Measurements from ENCODE around the gene COBL. TPM values are rescaled to one million over a fixed set of nuclear protein-coding genes. Genes with fewer than 3 reads are reported as not detected.

COBL gene
- total RNA-seq, 3 donors from 2014 or later: 2.2 to 37.3 (median 16.1) TPM

GRCh38 chr7:51261950-51262795, 54.4 kb downstream of the COBL start:
- Histone ChIP-seq H3K9me3 (no peaks in the 10 kb centered on the region), H3K4me3 (no peak overlapping the region), H3K27ac (peak overlapping the region; percentile 68 to 82), H3K27me3 (no peaks in the 10 kb centered on the region), H3K36me3 (no peaks in the 10 kb centered on the region), H3K4me1 (peaks cover 0 to 7% of the 10 kb centered on the region in 2 donors)
- no peak for DNase-seq (ENCODE audit: low spot score in 2 of 2)
- TF ChIP-seq CTCF (IDR thresholded peaks at IDR 0.05): no peak
- no peak for TF ChIP-seq POLR2A (IDR thresholded peaks at IDR 0.05)
- TF ChIP-seq POLR2AphosphoS5 (IDR thresholded peaks at IDR 0.05): no peak
- intact Hi-C loops (cut with DNase I; ENCODE audit: low total_unique reads): loop anchor here (5.0 kb wide), 1 partner anchor 800 kb away; no protein-coding TSS in a partner anchor

- Histone ChIP-seq H3K27ac (peak overlapping the region; percentile 16 to 82), H3K4me1 (peaks cover 0 to 7% of the 10 kb centered on the region in 2 donors), H3K36me3 (no peaks in the 10 kb centered on the region), H3K9me3 (no peaks in the 10 kb centered on the region), H3K4me3 (no peak overlapping the region), H3K27me3 (no peaks in the 10 kb centered on the region)
- no peak for DNase-seq (ENCODE audit: low spot score in 2 of 2)
- no peak for TF ChIP-seq CTCF (IDR thresholded peaks at IDR 0.05)
- TF ChIP-seq POLR2A (IDR thresholded peaks at IDR 0.05): no peak
- TF ChIP-seq POLR2AphosphoS5 (IDR thresholded peaks at IDR 0.05): no peak
- intact Hi-C loops (cut with DNase I; ENCODE audit: low total_unique reads): loop anchor here (5.0 kb wide), 1 partner anchor 799 kb away; no protein-coding TSS in a partner anchor
These were observed 55.3 kb downstream of the COBL start for GRCh38 chr7:51261117-51261835.

DNA sequence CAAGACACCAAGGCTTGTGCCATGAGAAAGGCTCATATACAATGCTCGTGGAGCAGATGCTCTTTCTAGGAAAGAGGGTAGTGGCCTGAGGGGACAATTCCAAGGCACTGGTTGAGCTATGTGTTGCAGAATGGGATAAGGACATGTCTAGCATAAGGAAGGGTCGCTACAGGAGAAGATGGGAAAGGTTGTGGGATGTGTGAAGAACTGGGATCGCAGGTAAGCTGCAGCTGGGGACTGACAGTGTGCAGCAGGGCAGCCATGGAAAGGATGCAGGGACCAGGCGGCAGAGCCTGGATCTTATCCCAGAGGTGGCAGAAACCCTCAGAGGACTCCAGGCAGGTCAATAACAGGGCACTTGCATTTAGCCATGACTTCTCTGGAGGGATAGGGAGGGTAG, 56.1 kb downstream of the COBL start:
- Histone ChIP-seq H3K27ac (no peak overlapping the region), H3K9me3 (no peaks in the 10 kb centered on the region), H3K36me3 (no peaks in the 10 kb centered on the region), H3K4me1 (peaks cover 0 to 7% of the 10 kb centered on the region in 2 donors), H3K27me3 (no peaks in the 10 kb centered on the region), H3K4me3 (no peak overlapping the region)
- intact Hi-C loops (cut with DNase I; ENCODE audit: low total_unique reads): loop anchor here (5.0 kb wide), 1 partner anchor 798 kb away; no protein-coding TSS in a partner anchor
- TF ChIP-seq CTCF (IDR thresholded peaks at IDR 0.05) (no peak), POLR2A (IDR thresholded peaks at IDR 0.05) (no peak), POLR2AphosphoS5 (IDR thresholded peaks at IDR 0.05) (no peak)
- no peak for DNase-seq (ENCODE audit: low spot score in 2 of 2)

DNA sequence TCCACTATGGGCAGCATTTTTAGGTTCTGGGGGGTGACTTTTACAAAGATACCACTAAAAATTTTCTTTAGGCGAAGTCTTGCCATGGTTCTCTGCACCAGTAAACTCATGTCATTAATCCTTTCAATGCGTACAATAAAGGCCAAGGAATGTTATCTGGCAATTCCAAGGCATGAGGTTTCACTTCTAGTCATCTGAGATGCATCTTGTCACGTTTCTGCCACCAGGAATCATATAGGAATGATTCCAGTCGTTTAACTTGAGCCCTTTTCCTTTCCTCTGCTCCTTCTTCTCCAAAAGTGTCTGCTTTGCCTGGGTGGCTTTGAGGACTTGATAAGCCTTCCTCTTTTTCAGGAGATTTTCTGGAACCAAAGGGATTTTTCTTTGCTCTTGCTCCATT, 56.8 kb downstream of the COBL start:
- Histone ChIP-seq H3K36me3 (no peaks in the 10 kb centered on the region), H3K4me1 (peaks cover 0 to 7% of the 10 kb centered on the region in 2 donors), H3K27me3 (no peaks in the 10 kb centered on the region), H3K4me3 (no peak overlapping the region), H3K27ac (no peak overlapping the region), H3K9me3 (no peaks in the 10 kb centered on the region)
- intact Hi-C loops (cut with DNase I; ENCODE audit: low total_unique reads): loop anchor here (5.0 kb wide), 1 partner anchor 797 kb away; no protein-coding TSS in a partner anchor
- no peak for DNase-seq (ENCODE audit: low spot score in 2 of 2)
- no peak for TF ChIP-seq POLR2AphosphoS5 (IDR thresholded peaks at IDR 0.05)
- no peak for TF ChIP-seq POLR2A (IDR thresholded peaks at IDR 0.05)
- no peak for TF ChIP-seq CTCF (IDR thresholded peaks at IDR 0.05)
